K562 (cell line): ENCODE measurements around the gene PIP5K1B. TPM values are rescaled to one million over a fixed set of nuclear protein-coding genes. Genes with fewer than 3 reads are reported as not detected.

Experiments
- CBFA2T3 ChIP-seq: fragments of 450-650 bp; IDR thresholded peaks from 2 replicates; pipeline ENCODE4 v1.6.1; 2017
- CHD2 ChIP-seq: IDR thresholded peaks from 2 replicates; pipeline ENCODE4 v1.6.1; 2011; ENCODE audit warnings: low read depth, low read length
- CREM ChIP-seq: IDR thresholded peaks from 2 replicates; pipeline ENCODE4 v1.6.1; 2014; ENCODE audit warnings: antibody characterized with exemption, low read depth
- MBD2 ChIP-seq: sonication (generic); IDR thresholded peaks from 2 replicates; pipeline ENCODE4 v1.6.1; 2016; ENCODE audit warnings: low read depth, borderline replicate concordance
- MEIS2 ChIP-seq: fragments of 450-650 bp; IDR thresholded peaks from 2 replicates; pipeline ENCODE4 v1.6.1; 2014; ENCODE audit warnings: mild to moderate bottlenecking; ENCODE audit not compliant: partially characterized antibody
- NCOA1 ChIP-seq: fragments of 450-650 bp; IDR thresholded peaks from 2 replicates; pipeline ENCODE4 v1.6.1; 2016; ENCODE audit warnings: low read depth
- POLR2AphosphoS5 ChIP-seq: IDR thresholded peaks from 2 replicates; pipeline ENCODE4 v1.6.1; 2011; ENCODE audit warnings: mild to moderate bottlenecking, low read depth, low read length, moderate library complexity; ENCODE audit not compliant: control insufficient read depth, insufficient read depth
- RNF219 ChIP-seq: fragments of 250-450 bp; sonication (Bioruptor Pico); IDR thresholded peaks from 2 replicates; pipeline ENCODE4 v1.5.0; 2022; ENCODE audit warnings: mild to moderate bottlenecking
- SOX6 ChIP-seq: fragments of 450-650 bp; IDR thresholded peaks from 2 replicates; pipeline ENCODE4 v1.6.1; 2014; ENCODE audit warnings: mild to moderate bottlenecking
- ZBTB17 ChIP-seq: fragments of 450-650 bp; formaldehyde crosslinking; IDR thresholded peaks from 2 replicates; pipeline ENCODE4 v1.4.0; 2020; ENCODE audit warnings: mild to moderate bottlenecking
- ZEB2 ChIP-seq: fragments of 450-650 bp; IDR thresholded peaks from 2 replicates; pipeline ENCODE4 v1.6.1; 2016
- polyA plus RNA-seq, 8 experiments: library from polyadenylated mRNA; depleted of rRNA in 4 of 8; stranded (reverse) in 5 of 8; unstranded in 3 of 8; fragments of >200 nt; fragmentation: Nextera tagmentation in 2 of 8; fragmentation: Illumina TruSeq in 1 of 8; extraction: Ambion mirVana in 2 of 8; extraction: Trizol in 1 of 8; gene quantifications; 2 replicates each; pipeline versions ENCODE4 v1.2.1 to v1.2.3, GENCODE V29; 2011 to 2014; ENCODE audit warnings: inconsistent platforms in 1 of 8, missing spikeins in 1 of 8
- total RNA-seq, 7 experiments: library from RNA; depleted of rRNA in 6 of 7; stranded (reverse); fragments of >200 nt in 6 of 7; fragmentation: Illumina TruSeq in 2 of 7; extraction: Trizol in 2 of 7; gene quantifications; 2 replicates each; pipeline versions ENCODE4 v1.2.1 to v1.2.3, GENCODE V29; 2011 to 2021; ENCODE audit warnings: low replicate concordance in 1 of 7
- TF ChIP-seq, protein P1 (sequence below), 2 experiments: fragments of 450-650 bp; IDR thresholded peaks; 2 replicates each; pipeline ENCODE4 v1.6.1; 2018; ENCODE audit warnings: mild to moderate bottlenecking in 2 of 2, low read depth in 1 of 2; ENCODE audit not compliant: partially characterized antibody in 2 of 2
- TF ChIP-seq, protein P2 (sequence below): fragments of 250-450 bp; sonication (Bioruptor Pico); IDR thresholded peaks from 2 replicates; pipeline ENCODE4 v1.4.0; 2020; ENCODE audit warnings: mild to moderate bottlenecking, moderate library complexity
- TF ChIP-seq, protein P3 (sequence below): fragments of 450-650 bp; IDR thresholded peaks from 2 replicates; pipeline ENCODE4 v1.6.1; 2016
- TF ChIP-seq, protein P4 (sequence below): fragments of 200-800 bp; sonication (Bioruptor generic); IDR thresholded peaks from 2 replicates; pipeline ENCODE4 v1.6.1; 2017; ENCODE audit warnings: missing genetic modification characterization, missing compliant biosample characterization

PIP5K1B gene
- total and polyA plus RNA-seq, 9 of the 15 experiments (the other 6 are each of a cell fraction or from before 2014, with no cell fraction given), result 3.1 to 12.9 (median 7.4) TPM

GRCh38 chr9:69019808-69020207 is 314.8 kb downstream of the PIP5K1B start (continued):
- TF ChIP-seq, protein P1, sequence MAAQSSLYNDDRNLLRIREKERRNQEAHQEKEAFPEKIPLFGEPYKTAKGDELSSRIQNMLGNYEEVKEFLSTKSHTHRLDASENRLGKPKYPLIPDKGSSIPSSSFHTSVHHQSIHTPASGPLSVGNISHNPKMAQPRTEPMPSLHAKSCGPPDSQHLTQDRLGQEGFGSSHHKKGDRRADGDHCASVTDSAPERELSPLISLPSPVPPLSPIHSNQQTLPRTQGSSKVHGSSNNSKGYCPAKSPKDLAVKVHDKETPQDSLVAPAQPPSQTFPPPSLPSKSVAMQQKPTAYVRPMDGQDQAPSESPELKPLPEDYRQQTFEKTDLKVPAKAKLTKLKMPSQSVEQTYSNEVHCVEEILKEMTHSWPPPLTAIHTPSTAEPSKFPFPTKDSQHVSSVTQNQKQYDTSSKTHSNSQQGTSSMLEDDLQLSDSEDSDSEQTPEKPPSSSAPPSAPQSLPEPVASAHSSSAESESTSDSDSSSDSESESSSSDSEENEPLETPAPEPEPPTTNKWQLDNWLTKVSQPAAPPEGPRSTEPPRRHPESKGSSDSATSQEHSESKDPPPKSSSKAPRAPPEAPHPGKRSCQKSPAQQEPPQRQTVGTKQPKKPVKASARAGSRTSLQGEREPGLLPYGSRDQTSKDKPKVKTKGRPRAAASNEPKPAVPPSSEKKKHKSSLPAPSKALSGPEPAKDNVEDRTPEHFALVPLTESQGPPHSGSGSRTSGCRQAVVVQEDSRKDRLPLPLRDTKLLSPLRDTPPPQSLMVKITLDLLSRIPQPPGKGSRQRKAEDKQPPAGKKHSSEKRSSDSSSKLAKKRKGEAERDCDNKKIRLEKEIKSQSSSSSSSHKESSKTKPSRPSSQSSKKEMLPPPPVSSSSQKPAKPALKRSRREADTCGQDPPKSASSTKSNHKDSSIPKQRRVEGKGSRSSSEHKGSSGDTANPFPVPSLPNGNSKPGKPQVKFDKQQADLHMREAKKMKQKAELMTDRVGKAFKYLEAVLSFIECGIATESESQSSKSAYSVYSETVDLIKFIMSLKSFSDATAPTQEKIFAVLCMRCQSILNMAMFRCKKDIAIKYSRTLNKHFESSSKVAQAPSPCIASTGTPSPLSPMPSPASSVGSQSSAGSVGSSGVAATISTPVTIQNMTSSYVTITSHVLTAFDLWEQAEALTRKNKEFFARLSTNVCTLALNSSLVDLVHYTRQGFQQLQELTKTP (IDR thresholded peaks at IDR 0.05; ENCODE audit: low read depth in 1 of 2, partially characterized antibody in 2 of 2), result peak in 1 of 2 experiments; percentile 15
- TF ChIP-seq SOX6, result peak; percentile 69
- 0 out of 2 replicates have a peak, but pooled peaks have one; percentile 35 for TF ChIP-seq ZEB2
- peak; percentile 35 for TF ChIP-seq MEIS2
- TF ChIP-seq, protein P2, sequence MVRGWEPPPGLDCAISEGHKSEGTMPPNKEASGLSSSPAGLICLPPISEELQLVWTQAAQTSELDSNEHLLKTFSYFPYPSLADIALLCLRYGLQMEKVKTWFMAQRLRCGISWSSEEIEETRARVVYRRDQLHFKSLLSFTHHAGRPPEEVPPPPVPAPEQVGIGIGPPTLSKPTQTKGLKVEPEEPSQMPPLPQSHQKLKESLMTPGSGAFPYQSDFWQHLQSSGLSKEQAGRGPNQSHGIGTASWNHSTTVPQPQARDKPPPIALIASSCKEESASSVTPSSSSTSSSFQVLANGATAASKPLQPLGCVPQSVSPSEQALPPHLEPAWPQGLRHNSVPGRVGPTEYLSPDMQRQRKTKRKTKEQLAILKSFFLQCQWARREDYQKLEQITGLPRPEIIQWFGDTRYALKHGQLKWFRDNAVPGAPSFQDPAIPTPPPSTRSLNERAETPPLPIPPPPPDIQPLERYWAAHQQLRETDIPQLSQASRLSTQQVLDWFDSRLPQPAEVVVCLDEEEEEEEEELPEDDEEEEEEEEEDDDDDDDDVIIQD, result no peak
- TF ChIP-seq NCOA1, result peak; percentile 45; the same call in 1 of the 2 replicates
- TF ChIP-seq, protein P3, sequence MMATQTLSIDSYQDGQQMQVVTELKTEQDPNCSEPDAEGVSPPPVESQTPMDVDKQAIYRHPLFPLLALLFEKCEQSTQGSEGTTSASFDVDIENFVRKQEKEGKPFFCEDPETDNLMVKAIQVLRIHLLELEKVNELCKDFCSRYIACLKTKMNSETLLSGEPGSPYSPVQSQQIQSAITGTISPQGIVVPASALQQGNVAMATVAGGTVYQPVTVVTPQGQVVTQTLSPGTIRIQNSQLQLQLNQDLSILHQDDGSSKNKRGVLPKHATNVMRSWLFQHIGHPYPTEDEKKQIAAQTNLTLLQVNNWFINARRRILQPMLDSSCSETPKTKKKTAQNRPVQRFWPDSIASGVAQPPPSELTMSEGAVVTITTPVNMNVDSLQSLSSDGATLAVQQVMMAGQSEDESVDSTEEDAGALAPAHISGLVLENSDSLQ, result peak; percentile 60; the same call in 1 of the 2 replicates
- 0 out of 2 replicates have a peak, but pooled peaks have one; percentile 29 for TF ChIP-seq CHD2
- TF ChIP-seq POLR2AphosphoS5, result peak; percentile 76
- TF ChIP-seq ZBTB17 (CRISPR knock-in tag), result 0 out of 2 replicates have a peak, but pooled peaks have one; percentile 46
- TF ChIP-seq CBFA2T3, result peak; percentile 89
- no peak for TF ChIP-seq RNF219 (CRISPR knock-in tag)
- TF ChIP-seq, protein P4, sequence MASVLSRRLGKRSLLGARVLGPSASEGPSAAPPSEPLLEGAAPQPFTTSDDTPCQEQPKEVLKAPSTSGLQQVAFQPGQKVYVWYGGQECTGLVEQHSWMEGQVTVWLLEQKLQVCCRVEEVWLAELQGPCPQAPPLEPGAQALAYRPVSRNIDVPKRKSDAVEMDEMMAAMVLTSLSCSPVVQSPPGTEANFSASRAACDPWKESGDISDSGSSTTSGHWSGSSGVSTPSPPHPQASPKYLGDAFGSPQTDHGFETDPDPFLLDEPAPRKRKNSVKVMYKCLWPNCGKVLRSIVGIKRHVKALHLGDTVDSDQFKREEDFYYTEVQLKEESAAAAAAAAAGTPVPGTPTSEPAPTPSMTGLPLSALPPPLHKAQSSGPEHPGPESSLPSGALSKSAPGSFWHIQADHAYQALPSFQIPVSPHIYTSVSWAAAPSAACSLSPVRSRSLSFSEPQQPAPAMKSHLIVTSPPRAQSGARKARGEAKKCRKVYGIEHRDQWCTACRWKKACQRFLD (CRISPR knock-in tag), result peak; percentile 68; the same call in 1 of the 2 replicates
- TF ChIP-seq MBD2, result 0 out of 2 replicates have a peak, but pooled peaks have one; percentile 39
- TF ChIP-seq CREM, result peak; percentile 68
